Esophagus (tissue), 2 donors: ENCODE data around the gene ZNF300. TPM values are rescaled to one million over a fixed set of nuclear protein-coding genes. Genes with fewer than 3 reads are reported as not detected.
"Not testable (repeated sequence)": the region's sequence is repeated elsewhere in the genome, so short reads cannot be mapped to it uniquely, and the experiment has no call there.

Experiments
- H3K27ac ChIP-seq, 2 donors: one replicate each; pipeline ENCODE4 v1.5.1; 2013; ENCODE audit warnings: low read depth in 2 of 2, mild to moderate bottlenecking in 2 of 2, inconsistent platforms in 1 of 2, low read length in 1 of 2, moderate library complexity in 1 of 2
- H3K27me3 ChIP-seq, 2 donors: one replicate each; pipeline ENCODE4 v1.6.1; 2013; ENCODE audit warnings: low read length in 2 of 2, control low read depth in 1 of 2, mild to moderate bottlenecking in 1 of 2; ENCODE audit not compliant: insufficient read depth in 2 of 2, control insufficient read depth in 1 of 2
- H3K36me3 ChIP-seq, 2 donors: one replicate each; pipeline ENCODE4 v1.6.1; 2013; ENCODE audit warnings: low read length in 1 of 2; ENCODE audit not compliant: control insufficient read depth in 2 of 2, insufficient read depth in 2 of 2
- H3K4me1 ChIP-seq, 2 donors: one replicate each; pipeline ENCODE4 v1.6.1; 2013; ENCODE audit warnings: low read length in 1 of 2; ENCODE audit not compliant: control insufficient read depth in 2 of 2, insufficient read depth in 2 of 2
- H3K4me3 ChIP-seq, 2 donors: one replicate each; pipeline ENCODE4 v1.5.1; 2013; ENCODE audit warnings: low read length in 2 of 2, mild to moderate bottlenecking in 2 of 2, low read depth in 1 of 2, moderate library complexity in 1 of 2
- H3K9me3 ChIP-seq, 2 donors: one replicate each; pipeline ENCODE4 v1.6.1; 2013; ENCODE audit warnings: mild to moderate bottlenecking in 2 of 2, low read depth in 1 of 2, low read length in 1 of 2, moderate library complexity in 1 of 2; ENCODE audit not compliant: control insufficient read depth in 2 of 2, insufficient read depth in 1 of 2
- WGBS, 2 donors: extraction: QIAGEN DNeasy Blood & Tissue Kit; methylation state at CpG; one replicate each; pipeline ENCODE4 v1.1.7; 2013; 5-methylcytosine and 5-hydroxymethylcytosine counted together
- polyA plus RNA-seq, 2 donors: library from polyadenylated mRNA; stranded (reverse); fragments of 200-250 nt; gene quantifications; one replicate each; pipeline ENCODE4 v1.2.3, GENCODE V29; 2013
- donor health status: healthy with polysubstance abuse.
- donor health status: Bipolar disorder and iron deficiency.

ZNF300 gene
- polyA plus RNA-seq, 2 donors = 4.0 to 12.6 TPM

- no peaks in the 10 kb centered on the region for H3K9me3 ChIP-seq
- H3K4me1 ChIP-seq = no peaks in the 10 kb centered on the region
- no peaks in the 10 kb centered on the region for H3K27me3 ChIP-seq
- H3K27ac ChIP-seq = no peak overlapping the region
- WGBS, 2 donors = 45 to 54% methylated on average over 5 of the region's 5 CpGs
- H3K4me3 ChIP-seq = no peak overlapping the region
- no peaks in the 10 kb centered on the region for H3K36me3 ChIP-seq
Observed at GRCh38 chr5:150847334-150847695, 57.5 kb downstream of the ZNF300 start.

DNA sequence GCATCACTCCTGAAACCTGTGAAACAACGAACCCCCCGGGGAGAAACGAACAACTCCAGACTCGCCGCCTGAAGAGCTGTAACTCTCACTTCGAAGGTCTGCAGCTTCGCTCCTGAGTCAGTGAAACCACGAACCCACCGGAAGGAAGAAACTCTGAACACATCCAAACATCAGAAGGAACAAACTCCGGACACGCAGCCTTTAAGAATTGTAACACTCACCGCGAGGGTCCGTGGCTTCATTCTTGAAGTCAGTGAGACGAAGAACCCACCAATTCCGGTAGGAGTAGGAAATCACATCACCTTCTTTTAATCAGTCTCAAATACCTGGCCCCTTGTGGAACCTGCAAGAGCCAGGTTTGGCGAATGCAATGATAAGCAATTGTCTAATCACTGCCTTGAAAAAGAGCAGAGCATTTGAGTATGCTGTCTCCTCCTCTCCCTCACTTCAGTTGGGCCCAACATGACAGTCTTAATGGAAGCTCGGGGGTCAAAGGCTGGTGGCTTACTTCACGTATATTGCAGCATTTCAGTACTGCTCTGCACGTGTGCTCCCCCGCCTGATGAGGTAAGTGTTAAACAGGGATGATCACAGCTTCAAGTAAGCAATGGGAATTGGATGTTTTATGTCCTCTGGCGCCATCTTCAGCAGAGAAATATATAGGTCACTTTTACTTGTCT is 58.0 kb downstream of the ZNF300 start:
- 55 to 56% methylated on average over 22 of the region's 22 CpGs for WGBS, 2 donors
- H3K4me3 ChIP-seq = no peak overlapping the region
- H3K27ac ChIP-seq = no peak overlapping the region
- H3K36me3 ChIP-seq = no peaks in the 10 kb centered on the region
- no peaks in the 10 kb centered on the region for H3K9me3 ChIP-seq
- H3K27me3 ChIP-seq = no peaks in the 10 kb centered on the region
- no peaks in the 10 kb centered on the region for H3K4me1 ChIP-seq

GRCh38 chr5:150846308-150846653 is 58.5 kb downstream of the ZNF300 start, which contains the start of gene IRGM:
IRGM (plus strand) TSS chr5:150846521; CDS start chr5:150848124, 1,603 bp downstream.
- 72 to 84% methylated on average over 3 of the region's 3 CpGs for WGBS, 2 donors
- H3K27ac ChIP-seq, H3K4me3 ChIP-seq, H3K9me3 ChIP-seq, H3K4me1 ChIP-seq, H3K27me3 ChIP-seq, H3K36me3 ChIP-seq: not testable (repeated sequence)

DNA sequence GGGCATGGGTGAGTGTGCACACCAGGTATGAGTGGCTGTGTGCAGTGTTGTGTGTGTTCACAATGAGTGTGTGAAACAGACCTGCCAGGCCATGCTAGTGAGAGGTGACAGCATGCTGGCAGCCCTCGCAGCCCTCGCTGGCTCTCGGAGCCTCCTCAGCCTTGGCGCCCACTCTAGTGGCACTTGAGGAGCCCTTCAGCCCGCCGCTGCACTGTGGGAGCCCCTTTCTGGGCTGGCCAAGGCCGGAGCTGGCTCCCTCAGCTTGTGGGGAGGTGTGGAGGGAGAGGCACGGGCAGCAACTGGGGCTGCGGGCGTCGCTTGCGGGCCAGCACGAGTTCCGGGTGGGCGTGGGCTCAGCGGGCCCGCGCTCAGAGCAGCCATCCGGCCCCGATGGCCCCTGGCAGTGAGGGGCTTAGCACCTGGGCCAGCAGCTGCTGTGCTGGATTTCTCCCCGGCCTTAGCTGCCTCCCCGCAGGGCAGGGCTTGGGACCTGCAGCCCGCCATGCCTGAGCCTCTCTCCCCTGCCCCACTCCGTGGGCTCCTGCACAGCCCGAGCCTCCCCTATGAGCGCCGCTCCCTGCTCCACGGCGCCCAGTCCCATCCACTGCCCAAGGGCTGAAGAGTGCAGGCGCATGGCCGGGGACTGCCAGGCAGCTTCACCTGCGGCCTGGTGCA is 59.5 kb downstream of the ZNF300 start:
- not testable (repeated sequence) for H3K27me3 ChIP-seq, H3K4me1 ChIP-seq, H3K4me3 ChIP-seq, H3K9me3 ChIP-seq, H3K27ac ChIP-seq, H3K36me3 ChIP-seq
- WGBS, 2 donors = 87 to 94% methylated on average over 27 to 32 of the region's 32 CpGs

Other genes with a start within 250 kb of the ZNF300 start
- under 1 TPM; 0.05 to 0.24 TPM for gene MYOZ3, start 243.7 kb downstream of the ZNF300 start, polyA plus RNA-seq
- gene RBM22, start 203.9 kb downstream of the ZNF300 start, polyA plus RNA-seq = 10 to 100 TPM; 16.2 to 18.4 TPM
- 10 to 100 TPM; 15.5 to 15.7 TPM for gene DCTN4, start 146.0 kb downstream of the ZNF300 start, polyA plus RNA-seq
- gene SMIM3, start 126.2 kb downstream of the ZNF300 start, polyA plus RNA-seq = 1 to 10 TPM; 4.5 to 9.6 TPM
- gene IRGM, start 58.5 kb downstream of the ZNF300 start, polyA plus RNA-seq = under 1 TPM in 1 of 2 donors, not detected in 1; 0.05 TPM
- 100 to 1,000 TPM; 143 to 277 TPM for gene GPX3, start 115.6 kb upstream of the ZNF300 start, polyA plus RNA-seq
- gene TNIP1, start 176.1 kb upstream of the ZNF300 start, polyA plus RNA-seq = 100 to 1,000 TPM in 1 of 2 donors, 10 to 100 TPM in 1; 68.3 to 140 TPM